ENCODE measurements around the gene SQOR.
"Not testable (repeated sequence)": the region's sequence is repeated elsewhere in the genome, so short reads cannot be mapped to it uniquely, and the experiment has no call there.

SQOR gene

DNA sequence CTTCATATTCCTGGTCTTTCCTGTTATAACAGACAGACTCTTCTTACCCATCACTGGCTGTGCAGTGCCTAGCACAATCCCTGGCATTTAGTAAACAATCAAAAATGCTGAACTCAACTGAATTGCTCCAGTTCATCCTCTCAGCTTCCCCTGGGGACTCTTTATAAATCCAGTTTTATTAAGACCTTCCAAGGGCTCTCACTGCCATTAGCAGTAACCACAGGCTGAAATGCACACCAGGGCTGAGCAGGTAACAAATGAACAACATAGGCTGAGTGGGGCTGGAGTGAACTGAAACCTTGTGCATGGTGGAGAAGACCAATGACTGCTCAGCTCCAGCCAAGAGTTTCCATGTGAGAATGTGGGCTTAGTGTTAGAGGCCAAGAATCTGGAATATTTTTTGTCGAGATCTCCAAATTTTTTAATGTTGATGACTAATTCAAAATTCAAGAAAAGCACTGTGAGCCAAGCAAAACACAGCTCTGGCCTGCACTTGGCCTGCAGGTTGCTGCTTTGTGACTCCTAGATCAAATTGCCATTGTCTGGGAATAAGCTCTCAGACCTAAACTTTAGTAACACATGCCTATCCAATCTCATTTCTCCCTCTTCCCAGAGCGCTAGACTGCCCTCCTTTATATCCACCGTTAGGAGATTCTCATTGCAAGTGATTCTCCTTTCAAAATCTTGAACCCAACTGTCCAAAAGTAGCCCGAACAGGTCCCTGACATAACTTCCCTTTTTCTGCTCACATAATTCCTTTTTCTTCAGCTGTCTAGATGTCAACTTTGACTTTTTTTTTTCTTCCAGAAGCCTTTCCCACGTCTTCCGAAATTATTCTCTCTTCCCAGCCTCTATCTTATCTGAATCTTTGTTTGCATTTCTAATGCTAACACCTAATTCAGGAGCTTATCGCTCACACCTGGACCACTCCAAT, 7.4 kb downstream of the SQOR start:
- peaks cover 13 to 16% of the 10 kb centered on the region in 2 donors for H3K36me3 Mint-ChIP-seq
- H3K4me3 Mint-ChIP-seq: no peak overlapping the region
- DNase-seq (no peak), ATAC-seq (replicated peaks) (no peak)
- H3K27ac Mint-ChIP-seq: peak overlapping the region; percentile 22
- peaks cover 36 to 59% of the 10 kb centered on the region in 2 donors for H3K4me1 Mint-ChIP-seq
- no peaks in the 10 kb centered on the region for H3K27me3 Mint-ChIP-seq
- no peaks in the 10 kb centered on the region for H3K9me3 Mint-ChIP-seq

- H3K4me1 Mint-ChIP-seq: peaks cover 33 to 57% of the 10 kb centered on the region in 2 donors
- peaks cover 9 to 12% of the 10 kb centered on the region in 2 donors for H3K36me3 Mint-ChIP-seq
- peak; percentile 58 to 74 for ATAC-seq (replicated peaks)
- no peak for DNase-seq
- peak overlapping the region; percentile 47 for H3K27ac Mint-ChIP-seq
- H3K4me3 Mint-ChIP-seq: no peak overlapping the region
- H3K9me3 Mint-ChIP-seq: no peaks in the 10 kb centered on the region
- H3K27me3 Mint-ChIP-seq: no peaks in the 10 kb centered on the region
Observed at GRCh38 chr15:45644437-45644836, 9.6 kb downstream of the SQOR start.

DNA sequence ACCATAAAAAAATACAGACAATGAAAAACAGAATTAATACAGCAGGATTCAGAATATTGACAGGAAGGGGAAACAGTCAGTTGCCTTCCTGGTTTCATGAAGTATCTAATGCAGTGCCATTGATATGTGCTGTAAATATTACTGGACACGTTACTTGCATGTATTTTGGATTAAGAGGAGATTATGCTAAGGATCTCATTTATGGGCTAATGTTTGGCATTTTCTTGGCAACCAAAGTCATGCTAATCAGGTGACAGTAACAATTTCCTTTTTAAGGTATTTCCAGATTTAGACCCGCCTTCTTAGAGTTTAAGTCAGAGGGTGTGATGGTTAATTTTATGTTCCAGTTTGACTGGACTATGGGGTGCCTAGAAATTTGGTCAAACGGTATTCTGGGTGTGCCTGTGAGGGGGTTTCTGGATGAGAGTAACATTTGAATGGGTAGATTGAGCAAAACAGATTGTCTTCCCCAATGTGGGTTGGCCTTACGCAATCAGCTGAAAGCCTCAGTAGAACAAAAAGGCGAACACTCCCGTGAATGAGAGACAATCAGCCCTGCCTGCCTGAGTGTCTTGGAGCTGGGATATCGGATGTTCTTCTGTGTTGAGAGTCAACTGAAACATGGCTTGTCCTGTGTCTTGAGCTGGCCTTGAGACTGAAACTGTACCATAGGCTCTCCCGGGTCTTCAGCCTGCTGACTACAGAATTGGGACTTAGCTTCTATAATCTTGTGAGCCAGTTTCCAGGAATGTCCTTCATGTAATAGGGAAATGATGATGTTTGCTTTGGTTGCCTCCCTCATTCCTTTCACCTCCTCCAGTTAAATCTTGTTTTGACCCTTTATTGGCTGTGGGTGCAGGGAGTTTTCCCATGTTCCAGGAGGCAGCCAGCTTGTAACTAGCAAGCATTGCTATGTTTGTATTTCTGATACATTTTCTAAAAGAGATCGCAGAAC, 10.5 kb downstream of the SQOR start:
- Mint-ChIP-seq H3K4me1 (peaks cover 36 to 66% of the 10 kb centered on the region in 2 donors), H3K27me3 (no peaks in the 10 kb centered on the region), H3K27ac (no peak overlapping the region), H3K36me3 (peaks cover 7 to 12% of the 10 kb centered on the region in 2 donors), H3K4me3 (no peak overlapping the region), H3K9me3 (peaks cover 1 to 3% of the 10 kb centered on the region in 2 donors)
- DNase-seq (no peak), ATAC-seq (replicated peaks) (peak in 1 of 2 donors; percentile 24)

DNA sequence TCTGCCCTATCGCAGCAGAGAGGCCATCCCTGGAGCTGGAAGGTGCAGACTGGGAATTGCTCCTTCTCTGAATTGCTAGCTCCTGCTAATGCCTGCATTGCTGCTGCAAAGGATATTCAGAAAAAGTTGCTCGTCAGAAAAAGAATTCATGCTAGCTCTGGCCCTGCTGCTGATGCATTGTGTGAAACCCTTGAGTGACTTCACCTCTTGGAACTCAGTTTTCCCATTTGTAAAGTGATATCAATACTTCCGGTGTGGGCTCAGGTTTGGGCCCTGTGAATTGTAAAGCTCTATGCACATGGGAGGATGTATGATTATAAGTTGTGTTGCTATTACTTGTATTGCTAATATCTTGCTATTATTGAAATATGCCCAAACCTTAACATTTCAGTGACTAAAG, 11.4 kb downstream of the SQOR start:
- no peak overlapping the region for H3K4me3 Mint-ChIP-seq
- H3K9me3 Mint-ChIP-seq: peaks cover 2 to 4% of the 10 kb centered on the region in 2 donors
- H3K27me3 Mint-ChIP-seq: no peaks in the 10 kb centered on the region
- H3K4me1 Mint-ChIP-seq: peaks cover 36 to 65% of the 10 kb centered on the region in 2 donors
- ATAC-seq (replicated peaks) (no peak), DNase-seq (no peak)
- peaks cover 9 to 14% of the 10 kb centered on the region in 2 donors for H3K36me3 Mint-ChIP-seq
- H3K27ac Mint-ChIP-seq: no peak overlapping the region

DNA sequence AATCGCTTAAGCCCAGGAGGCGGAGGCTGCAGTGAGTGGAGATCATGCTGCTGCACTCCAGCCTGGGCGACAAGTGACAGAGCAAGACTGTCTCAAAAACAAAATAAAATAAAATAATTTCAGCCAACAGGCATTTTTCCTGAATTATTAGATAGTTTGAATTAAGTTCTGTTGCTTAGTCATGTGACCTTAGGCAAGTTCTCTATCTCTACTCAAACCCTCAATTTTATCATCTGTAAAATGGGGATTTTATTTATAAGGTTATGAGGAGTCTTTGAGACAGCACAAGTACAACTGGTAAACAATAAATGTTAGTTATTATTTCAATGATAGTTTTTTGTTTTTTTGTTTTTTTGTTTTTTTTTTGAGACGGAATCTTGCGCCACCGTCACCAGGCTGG, 13.0 kb downstream of the SQOR start:
- Mint-ChIP-seq H3K27ac (no peak overlapping the region), H3K27me3 (no peaks in the 10 kb centered on the region), H3K4me1 (peaks cover 33 to 61% of the 10 kb centered on the region in 2 donors), H3K36me3 (peaks cover 8 to 14% of the 10 kb centered on the region in 2 donors), H3K4me3 (no peak overlapping the region), H3K9me3 (peaks cover 2 to 4% of the 10 kb centered on the region in 2 donors)
- DNase-seq: no peak
- ATAC-seq (replicated peaks): no peak

DNA sequence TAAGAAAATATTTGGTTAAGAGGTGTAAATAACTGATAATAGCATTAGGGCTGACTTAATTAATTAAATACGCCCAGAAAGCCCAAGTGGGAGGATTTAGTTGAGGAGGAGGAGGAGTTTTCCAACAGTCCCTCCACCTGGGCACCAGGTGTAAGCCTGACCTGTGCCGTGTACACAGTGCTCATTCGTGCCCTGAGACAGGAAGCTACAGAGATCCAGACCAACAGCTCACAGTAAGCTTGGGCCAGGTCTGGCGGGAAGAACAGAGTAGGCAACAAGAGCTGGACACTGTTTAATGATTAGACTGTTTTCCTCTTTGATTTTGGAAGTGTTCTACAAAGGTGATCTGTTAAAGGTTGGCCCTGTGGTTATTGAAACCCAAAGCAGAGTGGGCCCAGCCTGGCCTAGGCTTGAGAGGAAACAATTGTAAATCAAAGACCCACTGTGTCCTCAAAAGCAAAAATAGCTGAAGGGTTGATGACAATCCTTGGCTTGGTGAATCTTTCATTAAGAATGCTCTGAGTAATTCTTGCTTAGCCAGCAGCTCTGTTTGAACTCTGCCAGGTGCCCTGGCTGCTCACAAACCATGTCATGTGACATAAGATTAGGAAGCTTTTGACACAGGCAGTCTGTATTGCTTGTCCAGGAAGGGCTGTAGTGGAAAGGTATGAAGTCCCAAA, 13.8 kb downstream of the SQOR start:
- no peak for DNase-seq
- ATAC-seq (replicated peaks): peak; percentile 23 to 36
- H3K36me3 Mint-ChIP-seq: peaks cover 8 to 14% of the 10 kb centered on the region in 2 donors
- no peak overlapping the region for H3K4me3 Mint-ChIP-seq
- peaks cover 2 to 4% of the 10 kb centered on the region in 2 donors for H3K9me3 Mint-ChIP-seq
- H3K27me3 Mint-ChIP-seq: no peaks in the 10 kb centered on the region
- H3K4me1 Mint-ChIP-seq: peaks cover 39 to 64% of the 10 kb centered on the region in 2 donors
- no peak overlapping the region for H3K27ac Mint-ChIP-seq

GRCh38 chr15:45650007-45650406, 15.2 kb downstream of the SQOR start:
- H3K4me3 Mint-ChIP-seq: peak overlapping the region in 1 of 2 donors; percentile 25
- H3K27me3 Mint-ChIP-seq, DNase-seq, H3K9me3 Mint-ChIP-seq: not testable (repeated sequence)
- H3K27ac Mint-ChIP-seq: peak overlapping the region; percentile 42
- peak; percentile 52 to 58 for ATAC-seq (replicated peaks)
- peaks cover 37 to 64% of the 10 kb centered on the region in 2 donors for H3K4me1 Mint-ChIP-seq
- peaks cover 8 to 14% of the 10 kb centered on the region in 2 donors for H3K36me3 Mint-ChIP-seq

DNA sequence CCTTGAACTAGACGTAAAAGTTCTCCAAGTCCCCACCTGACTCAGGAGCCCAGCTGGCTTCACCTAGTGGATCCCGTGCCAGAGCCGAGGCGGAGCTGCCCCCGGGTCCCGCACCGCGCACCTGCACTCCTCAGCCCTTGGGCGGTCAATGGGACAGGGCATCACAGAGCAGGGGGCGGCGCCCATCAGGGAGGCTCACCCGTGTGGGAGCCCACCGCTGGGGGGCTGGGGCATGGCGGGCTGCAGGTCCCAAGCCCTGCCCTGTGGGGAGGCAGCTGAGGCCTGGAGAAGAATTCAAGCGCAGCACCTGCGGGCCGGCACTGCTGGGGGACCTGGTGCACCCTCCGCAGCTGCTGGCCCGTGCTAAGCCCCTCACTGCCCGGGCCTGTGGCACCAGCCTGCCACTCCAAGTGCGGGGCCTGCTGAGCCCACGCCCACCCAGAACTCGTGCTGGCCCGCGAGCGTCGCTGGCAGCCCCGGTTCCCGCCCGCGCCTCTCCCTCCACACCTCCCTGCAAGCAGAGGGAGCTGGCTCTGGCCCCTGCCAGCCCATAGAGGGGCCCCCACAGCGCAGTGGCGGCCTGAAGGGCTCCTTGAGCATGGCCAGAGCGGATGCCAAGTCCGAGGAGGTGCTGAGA, 16.2 kb downstream of the SQOR start:
- Mint-ChIP-seq H3K4me3 (no peak overlapping the region), H3K4me1 (peaks cover 31 to 60% of the 10 kb centered on the region in 2 donors), H3K27ac (no peak overlapping the region), H3K9me3 (peaks cover 3 to 4% of the 10 kb centered on the region in 2 donors), H3K27me3 (no peaks in the 10 kb centered on the region), H3K36me3 (peaks cover 8 to 14% of the 10 kb centered on the region in 2 donors)
- DNase-seq (no peak), ATAC-seq (replicated peaks) (no peak)

- ATAC-seq (replicated peaks) (no peak), DNase-seq (no peak)
- Mint-ChIP-seq H3K9me3 (peaks cover 3 to 4% of the 10 kb centered on the region in 2 donors), H3K4me1 (peaks cover 29 to 54% of the 10 kb centered on the region in 2 donors), H3K27ac (no peak overlapping the region), H3K4me3 (no peak overlapping the region), H3K36me3 (peaks cover 8 to 16% of the 10 kb centered on the region in 2 donors), H3K27me3 (no peaks in the 10 kb centered on the region)
Observed at GRCh38 chr15:45653702-45654424, 19.0 kb downstream of the SQOR start.

- H3K4me1 Mint-ChIP-seq: peaks cover 29 to 47% of the 10 kb centered on the region in 2 donors
- peaks cover 3 to 4% of the 10 kb centered on the region in 2 donors for H3K9me3 Mint-ChIP-seq
- peaks cover 12 to 22% of the 10 kb centered on the region in 2 donors for H3K36me3 Mint-ChIP-seq
- H3K27ac Mint-ChIP-seq: no peak overlapping the region
- H3K27me3 Mint-ChIP-seq: no peaks in the 10 kb centered on the region
- no peak for ATAC-seq (replicated peaks)
- no peak for DNase-seq
- no peak overlapping the region for H3K4me3 Mint-ChIP-seq
Observed at GRCh38 chr15:45654749-45655148, 19.9 kb downstream of the SQOR start.

DNA sequence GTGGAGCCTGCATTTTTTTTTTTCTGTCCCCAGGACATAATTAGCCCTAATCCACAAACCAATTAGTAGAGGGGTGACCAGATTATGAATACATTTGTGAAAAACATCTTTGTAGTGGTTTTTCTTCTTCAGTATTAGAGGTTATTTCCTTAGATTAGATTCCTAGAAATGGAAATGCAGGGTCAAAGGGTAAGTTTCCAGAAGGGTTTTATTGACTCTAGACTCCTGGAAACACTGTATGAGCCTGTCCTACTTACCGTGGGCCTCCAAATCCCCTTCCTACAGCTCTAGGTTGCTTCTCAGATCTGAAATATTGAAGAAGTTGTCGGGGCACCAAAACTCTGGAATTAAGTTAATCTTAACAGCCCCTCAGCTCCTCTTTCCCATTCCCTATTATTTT, 22.4 kb downstream of the SQOR start:
- Mint-ChIP-seq H3K27ac (peak overlapping the region; percentile 62), H3K4me1 (peaks cover 23 to 33% of the 10 kb centered on the region in 2 donors), H3K27me3 (no peaks in the 10 kb centered on the region), H3K9me3 (peaks cover 0 to 1% of the 10 kb centered on the region in 2 donors), H3K4me3 (no peak overlapping the region), H3K36me3 (peaks cover 13 to 27% of the 10 kb centered on the region in 2 donors)
- ATAC-seq (replicated peaks) (no peak), DNase-seq (no peak)

- no peak overlapping the region for H3K4me3 Mint-ChIP-seq
- H3K27me3 Mint-ChIP-seq: no peaks in the 10 kb centered on the region
- no peak for ATAC-seq (replicated peaks)
- no peak for DNase-seq
- H3K36me3 Mint-ChIP-seq: peaks cover 19 to 31% of the 10 kb centered on the region in 2 donors
- H3K27ac Mint-ChIP-seq: peak overlapping the region; percentile 51
- peaks cover 0 to 1% of the 10 kb centered on the region in 2 donors for H3K9me3 Mint-ChIP-seq
- H3K4me1 Mint-ChIP-seq: peaks cover 20 to 28% of the 10 kb centered on the region in 2 donors
Observed at GRCh38 chr15:45657764-45658545, 23.1 kb downstream of the SQOR start.
